ENCODE measurements around the gene NKD1. TPM values are rescaled to one million over a fixed set of nuclear protein-coding genes. Genes with fewer than 3 reads are reported as not detected.

The NKD1 gene
- total RNA-seq, 2 experiments from 2014 or later = 0.81 to 1.3 TPM

GRCh38 chr16:50646345-50646744 lies 98.1 kb downstream of the NKD1 start:
- Mint-ChIP-seq H3K4me1 (no peaks in the 10 kb centered on the region), H3K9me3 (no peaks in the 10 kb centered on the region), H3K36me3 (ENCODE audit: low read depth) (no peaks in the 10 kb centered on the region), H3K4me3 (no peak overlapping the region), H3K27ac (peak overlapping the region; percentile 48), H3K27me3 (no peaks in the 10 kb centered on the region)
- ChIA-PET POLR2A (no interaction called here), CTCF (interaction anchor here (0.6 to 1.4 kb wide), 2 partner anchors 11 to 99 kb away, joined by 5 to 7 read pairs; no protein-coding TSS in a partner anchor)
- DNase-seq = no peak

GRCh38 chr16:50651835-50652438 lies 103.7 kb downstream of the NKD1 start:
- ChIA-PET POLR2A (no interaction called here), CTCF (interaction anchor here (1.4 to 5.6 kb wide), 2 partner anchors 12 to 13 kb away, joined by 4 to 44 read pairs; no protein-coding TSS in a partner anchor)
- Mint-ChIP-seq H3K36me3 (ENCODE audit: low read depth) (no peaks in the 10 kb centered on the region), H3K4me1 (no peaks in the 10 kb centered on the region), H3K27me3 (no peaks in the 10 kb centered on the region), H3K27ac (no peak overlapping the region), H3K4me3 (no peak overlapping the region), H3K9me3 (peaks cover 3% of the 10 kb centered on the region)
- no peak for DNase-seq

GRCh38 chr16:50652836-50653425 lies 104.7 kb downstream of the NKD1 start:
- Mint-ChIP-seq H3K27me3 (no peaks in the 10 kb centered on the region), H3K27ac (no peak overlapping the region), H3K4me3 (no peak overlapping the region), H3K36me3 (ENCODE audit: low read depth) (no peaks in the 10 kb centered on the region), H3K4me1 (no peaks in the 10 kb centered on the region), H3K9me3 (peaks cover 3% of the 10 kb centered on the region)
- ChIA-PET POLR2A (no interaction called here), CTCF (interaction anchor here (0.9 to 5.6 kb wide), 3 partner anchors 11 to 627 kb away, joined by 3 to 44 read pairs (median 3); partner anchors contain the start of gene CNEP1R1)
- no peak for DNase-seq

- Mint-ChIP-seq H3K9me3 (peaks cover 3% of the 10 kb centered on the region), H3K27me3 (no peaks in the 10 kb centered on the region), H3K4me1 (no peaks in the 10 kb centered on the region), H3K36me3 (ENCODE audit: low read depth) (no peaks in the 10 kb centered on the region), H3K27ac (no peak overlapping the region), H3K4me3 (no peak overlapping the region)
- no peak for DNase-seq
- POLR2A ChIA-PET = no interaction called here
- CTCF ChIA-PET = interaction anchor here (0.9 to 5.6 kb wide), 4 partner anchors 10 to 628 kb away, joined by 3 to 44 read pairs (median 4); partner anchors contain the start of gene CNEP1R1
Observed at GRCh38 chr16:50653633-50654519, 105.7 kb downstream of the NKD1 start.

- ChIA-PET POLR2A (no interaction called here), CTCF (interaction anchor here (0.9 to 1.8 kb wide), 3 partner anchors 10 to 89 kb away, joined by 3 to 5 read pairs (median 4); no protein-coding TSS in a partner anchor)
Observed at GRCh38 chr16:50655558-50656055, 107.4 kb downstream of the NKD1 start.

GRCh38 chr16:50657241-50657640 lies 109.0 kb downstream of the NKD1 start:
- POLR2A ChIA-PET = no interaction called here
- no peak overlapping the region for H3K27ac Mint-ChIP-seq
- H3K4me1 Mint-ChIP-seq = peaks cover 4% of the 10 kb centered on the region

More at GRCh38 chr16:50655558-50656055, 107.4 kb downstream of the NKD1 start:
- H3K36me3 Mint-ChIP-seq (ENCODE audit: low read depth) = peaks cover 2% of the 10 kb centered on the region
- no peak overlapping the region for H3K27ac Mint-ChIP-seq
- no peak overlapping the region for H3K4me3 Mint-ChIP-seq
- DNase-seq = no peak
- peaks cover 3% of the 10 kb centered on the region for H3K9me3 Mint-ChIP-seq
- H3K4me1 Mint-ChIP-seq = peaks cover 4% of the 10 kb centered on the region
- no peaks in the 10 kb centered on the region for H3K27me3 Mint-ChIP-seq

GRCh38 chr16:50659806-50660205 lies 111.6 kb downstream of the NKD1 start:
- Mint-ChIP-seq H3K4me3 (no peak overlapping the region), H3K27me3 (no peaks in the 10 kb centered on the region), H3K36me3 (ENCODE audit: low read depth) (peaks cover 23% of the 10 kb centered on the region), H3K27ac (no peak overlapping the region), H3K4me1 (peaks cover 10% of the 10 kb centered on the region), H3K9me3 (peaks cover 13% of the 10 kb centered on the region)
- DNase-seq = no peak
- ChIA-PET POLR2A (interaction anchor here (0.6 kb wide), 1 partner anchor 20 kb away, joined by 5 read pairs; no protein-coding TSS in a partner anchor), CTCF (interaction anchor here (0.9 to 2.5 kb wide), 6 partner anchors 10 to 450 kb away, joined by 3 to 8 read pairs (median 3); no protein-coding TSS in a partner anchor)

More at GRCh38 chr16:50657241-50657640, 109.0 kb downstream of the NKD1 start:
- H3K4me3 Mint-ChIP-seq = no peak overlapping the region
- no peaks in the 10 kb centered on the region for H3K27me3 Mint-ChIP-seq
- no peak for DNase-seq
- H3K36me3 Mint-ChIP-seq (ENCODE audit: low read depth) = peaks cover 4% of the 10 kb centered on the region
- CTCF ChIA-PET = interaction anchor here (0.5 to 1.4 kb wide), 4 partner anchors 8 to 502 kb away, joined by 3 to 6 read pairs (median 3); no protein-coding TSS in a partner anchor
- H3K9me3 Mint-ChIP-seq = peaks cover 2% of the 10 kb centered on the region

GRCh38 chr16:50662306-50662940 lies 114.2 kb downstream of the NKD1 start:
- Mint-ChIP-seq H3K27ac (no peak overlapping the region), H3K27me3 (no peaks in the 10 kb centered on the region), H3K4me3 (no peak overlapping the region), H3K36me3 (ENCODE audit: low read depth) (peaks cover 33% of the 10 kb centered on the region), H3K9me3 (peaks cover 13% of the 10 kb centered on the region), H3K4me1 (peaks cover 35% of the 10 kb centered on the region)
- CTCF ChIA-PET = interaction anchor here (1.4 to 12.8 kb wide), 5 partner anchors 11 to 454 kb away, joined by 3 to 224 read pairs (median 8); partner anchors contain the start of gene SNX20
- POLR2A ChIA-PET = no interaction called here
- no peak for DNase-seq

GRCh38 chr16:50664270-50664669 lies 116.1 kb downstream of the NKD1 start:
- ChIA-PET CTCF (interaction anchor here (0.6 to 12.8 kb wide), 9 partner anchors 10 to 639 kb away, joined by 3 to 224 read pairs (median 11); partner anchors contain the start of genes CNEP1R1 and SNX20), POLR2A (interaction anchor here (0.6 kb wide), 1 partner anchor 150 kb away, joined by 3 read pairs; no protein-coding TSS in a partner anchor)
- no peak for DNase-seq
- peak overlapping the region; percentile 92 for H3K27ac Mint-ChIP-seq
- H3K9me3 Mint-ChIP-seq = peaks cover 13% of the 10 kb centered on the region
- H3K4me3 Mint-ChIP-seq = peak overlapping the region; percentile 16
- H3K36me3 Mint-ChIP-seq (ENCODE audit: low read depth) = peaks cover 43% of the 10 kb centered on the region
- H3K27me3 Mint-ChIP-seq = no peaks in the 10 kb centered on the region
- H3K4me1 Mint-ChIP-seq = peaks cover 50% of the 10 kb centered on the region

- Mint-ChIP-seq H3K27me3 (no peaks in the 10 kb centered on the region), H3K9me3 (peaks cover 13% of the 10 kb centered on the region), H3K36me3 (ENCODE audit: low read depth) (peaks cover 52% of the 10 kb centered on the region), H3K4me1 (peaks cover 49% of the 10 kb centered on the region), H3K4me3 (peak overlapping the region; percentile 65), H3K27ac (peak overlapping the region; percentile 92)
- CTCF ChIA-PET = interaction anchor here (0.5 to 12.8 kb wide), 56 partner anchors 8 to 640 kb away, joined by 3 to 224 read pairs (median 4); partner anchors contain the start of genes BRD7, CNEP1R1, CYLD and SNX20
- POLR2A ChIA-PET = interaction anchor here (0.8 kb wide), 1 partner anchor 76 kb away, joined by 3 read pairs; no protein-coding TSS in a partner anchor
- peak; percentile 88 for DNase-seq
Observed at GRCh38 chr16:50665128-50665878, 117.1 kb downstream of the NKD1 start.

Measured in activated CD4-positive, alpha-beta T cell treated with anti-CD3 and anti-CD28 coated beads, Interleukin-2, amount 10 ng/mL, durations not matched to agents 7 days and 5 days (primary cell).